Spleen (tissue), 7 donors: ENCODE data around the gene HDAC7.

Source experiments
- POLR2A ChIP-seq, 3 donors: fragments of 450-650 bp; IDR thresholded peaks; one replicate each; pipeline ENCODE4 v1.5.1; 2017; ENCODE audit warnings: antibody characterized with exemption in 3 of 3, mild to moderate bottlenecking in 1 of 3
- TF ChIP-seq, protein P1 (sequence below), 11 experiments: fragments of 200-600 bp in 7 of 11; fragments of 450-650 bp in 4 of 11; sonication (generic) in 4 of 11; IDR thresholded peaks in 8 of 11; conservative IDR thresholded peaks in 3 of 11; 1 replicate in 7 of 11; 2 replicates in 4 of 11; pipeline versions ENCODE4 v1.4.0 to v1.8.0; 2016 to 2021; ENCODE audit warnings: antibody characterized with exemption in 11 of 11, inconsistent platforms in 4 of 11, mild to moderate bottlenecking in 1 of 11
- donor health status: DM: no; HTN: no; CAD: no; lungs with moderate emphysema.
- donor health status: DM: no; HTN: no; CAD: no.
- donor health status: DM: no; HTN: no; CAD: no.

DNA sequence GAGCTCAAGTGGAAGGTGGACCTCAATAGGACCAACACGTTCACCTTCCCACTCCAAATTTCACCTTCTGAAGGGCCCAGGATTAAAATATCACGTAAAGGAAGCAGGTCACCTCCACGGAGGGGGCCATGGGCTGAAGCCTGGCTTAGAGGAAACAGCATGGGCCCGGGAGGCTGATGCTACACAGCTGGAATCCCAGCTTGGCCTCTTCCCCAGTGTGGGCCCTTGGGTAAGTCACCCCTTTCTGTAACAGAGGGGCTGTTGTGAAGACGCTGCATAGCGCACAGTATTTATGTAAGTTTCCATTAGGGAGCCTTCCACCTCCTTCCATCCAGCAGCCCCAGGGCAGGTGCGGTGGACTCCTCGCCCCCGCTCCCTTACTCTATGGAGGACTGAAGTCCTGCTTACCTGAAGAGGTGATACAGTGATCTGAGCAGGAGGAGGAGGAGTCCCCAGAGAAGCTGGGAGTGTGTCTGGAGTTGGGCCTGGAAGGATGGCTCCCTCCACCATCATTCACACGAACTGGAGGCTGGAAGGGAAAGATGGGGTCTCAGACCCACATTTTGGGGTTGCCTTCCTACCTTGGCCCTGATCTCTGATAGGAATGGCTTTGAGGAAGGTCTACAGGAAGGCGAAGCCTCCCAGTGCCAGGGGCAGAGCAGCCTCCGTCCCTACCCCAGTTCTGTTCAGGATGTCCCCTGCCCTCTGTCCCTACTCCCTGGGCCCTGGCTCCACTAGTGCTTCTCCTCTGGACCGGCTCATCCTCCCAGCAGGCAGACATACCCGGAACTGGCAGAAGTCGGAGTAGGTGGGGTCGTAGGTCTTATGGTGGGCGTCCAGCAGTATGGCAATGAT lies 37.2 kb upstream of the HDAC7 start:
- no peak for TF ChIP-seq POLR2A (IDR thresholded peaks at IDR 0.05)
- TF ChIP-seq, protein P1, sequence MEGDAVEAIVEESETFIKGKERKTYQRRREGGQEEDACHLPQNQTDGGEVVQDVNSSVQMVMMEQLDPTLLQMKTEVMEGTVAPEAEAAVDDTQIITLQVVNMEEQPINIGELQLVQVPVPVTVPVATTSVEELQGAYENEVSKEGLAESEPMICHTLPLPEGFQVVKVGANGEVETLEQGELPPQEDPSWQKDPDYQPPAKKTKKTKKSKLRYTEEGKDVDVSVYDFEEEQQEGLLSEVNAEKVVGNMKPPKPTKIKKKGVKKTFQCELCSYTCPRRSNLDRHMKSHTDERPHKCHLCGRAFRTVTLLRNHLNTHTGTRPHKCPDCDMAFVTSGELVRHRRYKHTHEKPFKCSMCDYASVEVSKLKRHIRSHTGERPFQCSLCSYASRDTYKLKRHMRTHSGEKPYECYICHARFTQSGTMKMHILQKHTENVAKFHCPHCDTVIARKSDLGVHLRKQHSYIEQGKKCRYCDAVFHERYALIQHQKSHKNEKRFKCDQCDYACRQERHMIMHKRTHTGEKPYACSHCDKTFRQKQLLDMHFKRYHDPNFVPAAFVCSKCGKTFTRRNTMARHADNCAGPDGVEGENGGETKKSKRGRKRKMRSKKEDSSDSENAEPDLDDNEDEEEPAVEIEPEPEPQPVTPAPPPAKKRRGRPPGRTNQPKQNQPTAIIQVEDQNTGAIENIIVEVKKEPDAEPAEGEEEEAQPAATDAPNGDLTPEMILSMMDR (IDR thresholded peaks at IDR 0.05 in 8 of 11, conservative IDR thresholded peaks at IDR 0.05 in 3 of 11) = no peak
